HUES64 (cell line): ENCODE data around the gene SKA3.
"Not testable (repeated sequence)": the region's sequence is repeated elsewhere in the genome, so short reads cannot be mapped to it uniquely, and the experiment has no call there.

Experiments used
- H3K27ac ChIP-seq: 2 replicates; pipeline ENCODE4 v1.7.0; 2013; ENCODE audit warnings: low read depth, low read length, inconsistent platforms
- H3K27me3 ChIP-seq: 2 replicates; pipeline ENCODE4 v1.6.1; 2013; ENCODE audit warnings: mild to moderate bottlenecking, low read length; ENCODE audit not compliant: insufficient read depth
- H3K36me3 ChIP-seq: 2 replicates; pipeline ENCODE4 v1.6.1; 2013; ENCODE audit warnings: mild to moderate bottlenecking, low read length; ENCODE audit not compliant: insufficient read depth
- H3K4me1 ChIP-seq: 2 replicates; pipeline ENCODE4 v1.6.1; 2013; ENCODE audit warnings: mild to moderate bottlenecking, low read length, moderate library complexity; ENCODE audit not compliant: insufficient read depth
- H3K4me3 ChIP-seq: 2 replicates; pipeline ENCODE4 v1.5.1; 2013; ENCODE audit warnings: mild to moderate bottlenecking, low read length, moderate library complexity
- H3K9ac ChIP-seq: 2 replicates; pipeline ENCODE4 v1.6.1; 2013; ENCODE audit warnings: mild to moderate bottlenecking, low read depth, low read length
- H3K9me3 ChIP-seq: 2 replicates; pipeline ENCODE4 v1.6.1; 2013; ENCODE audit warnings: low read depth, low read length; ENCODE audit not compliant: insufficient read depth
- WGBS: fragments of 150-250, 120-280 bp; methylation state at CpG from one replicate; pipeline ENCODE4 v1.1.7; 2013; ENCODE audit warnings: missing lambda C conversion rate; 5-methylcytosine and 5-hydroxymethylcytosine counted together

Gene SKA3

DNA sequence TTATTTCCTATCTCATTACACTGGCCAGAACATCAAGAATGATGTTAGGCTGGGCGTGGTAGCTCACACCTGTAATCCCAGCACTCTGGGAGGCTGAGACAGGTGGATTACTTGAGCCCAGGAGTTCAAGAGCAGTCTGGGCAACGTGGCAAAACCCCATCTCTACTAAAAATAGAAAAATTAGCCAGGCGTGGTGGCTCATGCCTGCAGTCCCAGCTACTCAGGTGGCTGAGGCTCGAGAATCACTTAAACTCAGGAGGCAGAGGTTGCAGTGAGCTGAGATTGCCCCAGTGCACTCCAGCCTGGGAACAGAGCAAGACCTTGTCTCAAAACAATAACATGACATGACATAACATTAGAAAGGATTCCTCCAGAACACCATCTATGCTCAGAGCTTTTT, 10.7 kb downstream of the SKA3 start:
- H3K9ac ChIP-seq, H3K27me3 ChIP-seq, H3K9me3 ChIP-seq, H3K4me3 ChIP-seq, H3K4me1 ChIP-seq, H3K27ac ChIP-seq: not testable (repeated sequence)
- WGBS, result 94% methylated on average over 4 of the region's 4 CpGs
- peaks cover 91% of the 10 kb centered on the region for H3K36me3 ChIP-seq

DNA sequence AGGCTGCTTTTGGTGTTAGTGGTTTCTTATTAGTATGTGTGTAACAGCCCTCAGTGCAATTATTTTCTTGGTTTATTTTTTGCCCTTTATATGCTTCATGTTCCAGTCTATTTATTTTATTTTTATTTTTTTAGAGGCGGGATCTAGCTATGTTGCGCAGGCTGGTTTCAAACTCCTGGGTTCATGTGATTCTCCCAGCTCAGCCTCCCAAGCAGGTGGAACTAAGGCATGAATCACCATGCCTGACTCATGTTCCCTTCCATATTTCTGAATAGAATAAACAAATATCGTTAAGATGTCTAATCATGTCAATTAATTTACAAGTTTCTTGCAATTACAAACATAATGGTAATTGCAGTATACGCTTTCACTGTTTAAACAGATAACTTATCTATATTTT, 11.7 kb downstream of the SKA3 start:
- Histone ChIP-seq H3K4me1 (no peaks in the 10 kb centered on the region), H3K27me3 (no peaks in the 10 kb centered on the region), H3K9ac (no peak overlapping the region), H3K9me3 (no peaks in the 10 kb centered on the region), H3K4me3 (no peak overlapping the region), H3K36me3 (peaks cover 92% of the 10 kb centered on the region), H3K27ac (no peak overlapping the region)
- 98% methylated on average over 3 of the region's 4 CpGs for WGBS

DNA sequence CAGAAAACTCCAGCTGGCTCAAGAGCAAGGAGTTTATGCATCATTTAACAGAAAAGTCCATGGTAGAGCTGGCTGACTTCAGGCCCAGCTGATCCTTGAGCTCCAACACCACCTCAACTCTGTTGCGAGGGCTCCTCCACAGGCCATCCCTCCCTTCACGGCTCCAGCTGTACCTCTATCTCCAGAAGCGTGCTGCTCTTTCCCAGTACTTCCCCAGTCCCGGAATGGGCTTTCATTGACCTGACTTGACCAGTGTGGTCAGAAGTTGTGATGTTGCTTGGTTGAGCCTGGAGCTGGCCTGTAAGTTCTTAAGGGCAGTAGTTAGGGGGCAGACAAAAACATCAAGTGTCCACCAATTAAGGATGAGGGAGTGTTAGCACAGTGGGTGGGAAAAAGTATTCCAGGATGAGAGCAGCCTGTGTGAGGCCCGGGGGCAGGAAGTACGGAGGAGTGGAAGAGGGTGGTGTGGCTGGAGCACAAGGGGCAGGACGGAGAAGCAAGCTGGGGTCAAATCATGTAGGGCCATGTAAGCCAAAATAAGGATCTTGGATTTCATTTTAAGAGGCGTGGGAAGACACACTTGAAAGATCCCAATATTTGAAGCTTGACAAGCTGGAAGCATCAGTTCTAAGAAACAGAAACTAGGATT, 24.0 kb downstream of the SKA3 start:
- Histone ChIP-seq H3K36me3 (peaks cover 49% of the 10 kb centered on the region), H3K9me3 (no peaks in the 10 kb centered on the region), H3K27me3 (no peaks in the 10 kb centered on the region), H3K27ac (no peak overlapping the region), H3K4me3 (no peak overlapping the region), H3K9ac (no peak overlapping the region), H3K4me1 (peaks cover 17% of the 10 kb centered on the region; the same call in 1 of the 2 replicates)
- 84% methylated on average over 8 of the region's 8 CpGs for WGBS

DNA sequence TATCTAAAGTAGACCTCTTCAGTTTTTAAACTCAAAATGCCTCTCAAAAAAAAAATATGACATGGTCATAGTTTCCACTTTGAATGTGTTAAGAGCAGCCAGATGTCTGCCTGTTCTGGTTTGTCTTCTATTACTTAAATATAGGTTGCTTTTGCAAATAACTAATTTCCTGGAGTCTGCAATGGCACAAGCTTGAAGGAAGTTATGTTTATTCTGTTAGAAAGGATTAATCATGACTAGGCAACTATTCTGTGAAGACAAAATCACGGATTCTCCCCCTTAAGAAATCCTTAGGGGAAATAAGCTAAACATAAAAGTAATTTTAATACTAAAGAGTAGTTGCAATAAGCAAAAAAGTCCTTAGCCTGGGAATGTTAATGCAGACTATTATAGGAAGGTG, 26.3 kb downstream of the SKA3 start:
- Histone ChIP-seq H3K4me1 (peaks cover 17% of the 10 kb centered on the region; the same call in 1 of the 2 replicates), H3K9ac (no peak overlapping the region), H3K27me3 (no peaks in the 10 kb centered on the region), H3K36me3 (peaks cover 50% of the 10 kb centered on the region), H3K27ac (no peak overlapping the region), H3K9me3 (no peaks in the 10 kb centered on the region), H3K4me3 (no peak overlapping the region)
- no CpG with 5 or more reads among the region's 1 CpG for WGBS

DNA sequence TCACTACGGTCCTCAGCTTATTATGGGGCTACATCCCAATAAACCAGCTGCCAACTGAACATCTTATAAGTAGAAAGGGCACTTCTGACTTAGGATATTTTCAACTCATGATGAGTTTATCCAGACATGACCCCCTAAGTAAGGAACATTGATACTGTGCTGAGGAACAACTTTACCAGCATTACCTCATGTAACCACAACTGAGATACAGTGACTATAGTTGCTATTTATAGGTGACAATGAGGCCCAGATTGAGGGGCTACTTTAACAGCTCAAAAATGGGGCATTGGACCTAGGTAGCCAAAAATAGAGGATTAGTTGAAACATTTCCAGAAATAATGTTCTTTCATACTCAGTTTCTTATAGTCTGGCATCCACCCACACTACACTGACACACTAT, 26.8 kb downstream of the SKA3 start:
- H3K9ac ChIP-seq, result no peak overlapping the region
- no peaks in the 10 kb centered on the region for H3K9me3 ChIP-seq
- no peaks in the 10 kb centered on the region for H3K27me3 ChIP-seq
- H3K36me3 ChIP-seq, result peaks cover 49% of the 10 kb centered on the region
- no peak overlapping the region for H3K27ac ChIP-seq
- WGBS, result 85% methylated on average over 1 of the region's 1 CpG
- peaks cover 17% of the 10 kb centered on the region; the same call in 1 of the 2 replicates for H3K4me1 ChIP-seq
- no peak overlapping the region for H3K4me3 ChIP-seq

DNA sequence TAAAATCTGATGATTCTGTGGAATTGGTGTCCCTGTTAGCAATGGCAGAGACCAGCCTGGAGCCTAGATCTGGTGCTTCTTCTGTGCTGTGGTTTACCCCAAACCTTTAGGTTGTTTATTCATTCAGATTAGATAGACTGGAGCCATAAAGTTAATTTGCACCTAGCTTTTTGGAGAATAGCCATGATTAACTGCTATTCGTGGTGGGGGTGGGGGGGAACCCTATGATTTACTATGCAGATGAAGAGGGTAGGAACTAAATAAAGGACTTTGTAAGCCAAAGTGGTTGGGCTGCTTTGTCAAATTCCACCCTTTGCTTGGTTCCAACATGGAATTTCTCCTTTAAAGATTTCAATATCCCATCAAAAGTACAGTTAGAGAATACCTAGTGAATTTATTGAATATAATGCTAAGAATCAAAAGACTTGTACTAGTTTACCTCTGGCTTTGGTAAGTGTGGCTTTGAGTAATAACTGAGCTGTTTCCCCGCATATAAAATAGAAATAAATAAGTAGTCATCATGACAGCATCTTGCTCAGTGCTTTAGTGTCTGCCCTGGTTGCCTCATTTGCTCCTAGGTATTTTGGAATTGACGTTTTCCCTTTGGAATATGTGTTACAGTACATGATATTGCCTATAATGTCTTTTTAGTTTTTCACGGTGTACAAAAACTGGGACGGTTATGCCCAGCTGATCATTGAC, 27.6 kb downstream of the SKA3 start:
- H3K27ac ChIP-seq, result peak overlapping the region; percentile 11
- 80% methylated on average over 5 of the region's 5 CpGs for WGBS
- H3K9ac ChIP-seq, result no peak overlapping the region
- H3K9me3 ChIP-seq, result no peaks in the 10 kb centered on the region
- peaks cover 47% of the 10 kb centered on the region for H3K36me3 ChIP-seq
- H3K4me3 ChIP-seq, result no peak overlapping the region
- H3K4me1 ChIP-seq, result peaks cover 17% of the 10 kb centered on the region; the same call in 1 of the 2 replicates
- H3K27me3 ChIP-seq, result no peaks in the 10 kb centered on the region

DNA sequence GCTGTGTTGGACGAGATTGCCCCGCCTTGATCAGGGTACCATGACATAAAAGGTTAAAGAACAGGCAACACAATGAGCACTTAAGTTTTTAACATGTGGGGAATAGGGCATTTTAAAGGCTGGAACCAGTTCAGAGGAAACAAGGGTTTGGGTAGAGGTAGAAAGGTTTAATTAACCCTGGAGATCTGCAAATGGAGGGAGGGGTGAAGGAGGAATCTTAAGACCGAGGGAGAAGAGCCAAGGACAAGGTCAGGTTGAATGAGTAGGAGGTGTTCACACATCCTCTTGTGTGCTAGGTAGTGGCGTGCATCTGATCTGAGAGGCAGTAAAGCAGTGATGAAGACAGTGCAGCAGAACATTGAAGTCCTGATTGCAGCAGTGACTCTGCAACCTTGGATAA, 28.5 kb downstream of the SKA3 start:
- Histone ChIP-seq H3K4me3 (no peak overlapping the region), H3K4me1 (peaks cover 17% of the 10 kb centered on the region; the same call in 1 of the 2 replicates), H3K9me3 (no peaks in the 10 kb centered on the region), H3K36me3 (peaks cover 53% of the 10 kb centered on the region), H3K27ac (no peak overlapping the region; the same call in 1 of the 2 replicates), H3K27me3 (no peaks in the 10 kb centered on the region), H3K9ac (no peak overlapping the region)
- WGBS, result 85% methylated on average over 4 of the region's 4 CpGs

DNA sequence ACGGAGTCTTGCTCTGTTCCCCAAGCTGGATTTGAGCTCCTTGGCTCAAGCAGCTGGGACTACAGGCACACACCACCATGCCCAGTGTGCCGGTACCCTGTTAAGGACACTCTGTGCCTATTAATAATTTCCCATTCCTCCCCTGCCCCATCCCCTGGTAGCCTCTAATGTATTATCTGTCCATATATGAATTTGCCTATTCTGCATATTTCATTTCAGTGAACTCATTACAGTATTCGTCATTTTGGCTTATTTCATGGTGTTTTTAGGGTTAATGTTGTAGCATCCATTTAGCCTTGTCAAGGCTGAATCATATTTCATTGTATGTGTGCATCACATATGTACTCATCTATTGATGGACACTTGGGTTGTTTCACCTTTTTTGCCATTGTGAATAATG, 33.6 kb downstream of the SKA3 start:
- Histone ChIP-seq H3K27me3 (no peaks in the 10 kb centered on the region), H3K9ac (no peak overlapping the region), H3K36me3 (peaks cover 49% of the 10 kb centered on the region), H3K4me3 (0 out of 2 replicates have a peak overlapping the region, but pooled peaks have one; percentile 4), H3K4me1 (peaks cover 5% of the 10 kb centered on the region; the same call in 1 of the 2 replicates), H3K27ac (no peak overlapping the region), H3K9me3 (no peaks in the 10 kb centered on the region)
- 95% methylated on average over 3 of the region's 3 CpGs for WGBS

DNA sequence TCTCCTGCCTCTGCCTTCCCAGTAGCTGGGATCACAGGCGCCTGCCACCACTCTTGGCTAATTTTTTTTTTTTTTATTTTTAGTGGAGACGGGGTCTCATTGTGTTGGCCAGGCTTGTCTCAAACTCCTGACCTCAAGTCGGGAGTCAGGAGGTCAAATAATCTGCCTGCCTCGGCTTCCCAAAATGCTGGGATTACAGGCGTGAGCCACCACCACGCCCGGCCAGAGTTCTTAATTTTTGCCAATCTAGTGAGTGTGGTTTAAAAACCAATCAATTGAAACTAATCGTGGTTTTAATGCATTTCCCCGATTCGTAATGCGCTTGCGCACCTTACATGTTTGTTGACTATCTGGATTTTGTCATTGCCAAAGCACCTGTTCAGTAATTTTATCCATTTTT, 37.0 kb downstream of the SKA3 start:
- WGBS, result 93% methylated on average over 12 of the region's 12 CpGs
- Histone ChIP-seq H3K27ac (no peak overlapping the region), H3K4me3 (peak overlapping the region; percentile 82), H3K4me1 (0 out of 2 replicates have a peak, but pooled peaks cover 4% of the 10 kb centered on the region), H3K9ac (peak overlapping the region; percentile 93; the same call in 1 of the 2 replicates), H3K27me3 (no peaks in the 10 kb centered on the region), H3K9me3 (no peaks in the 10 kb centered on the region), H3K36me3 (peaks cover 18% of the 10 kb centered on the region)

DNA sequence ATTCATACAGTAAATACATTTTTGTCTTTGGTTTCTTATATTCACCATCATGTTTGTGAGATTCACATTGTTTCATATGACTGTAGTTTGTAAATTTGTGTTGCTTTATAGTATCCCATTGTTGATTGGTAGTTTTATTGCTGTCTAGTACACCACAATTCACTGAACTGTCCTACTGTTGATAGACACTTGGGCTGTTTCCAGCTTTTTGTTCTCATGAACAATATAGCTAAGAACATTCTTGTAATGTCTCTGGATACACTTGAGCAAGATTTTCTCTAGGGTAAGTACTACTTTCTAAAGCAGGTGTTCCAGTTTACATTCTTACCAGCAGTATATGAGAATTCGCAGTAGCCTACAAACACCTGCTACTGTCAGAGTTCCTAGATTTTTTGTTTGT, 37.8 kb downstream of the SKA3 start:
- Histone ChIP-seq H3K27me3 (no peaks in the 10 kb centered on the region), H3K9me3 (no peaks in the 10 kb centered on the region), H3K4me1 (0 out of 2 replicates have a peak, but pooled peaks cover 4% of the 10 kb centered on the region), H3K27ac (no peak overlapping the region), H3K36me3 (peaks cover 12% of the 10 kb centered on the region), H3K4me3 (no peak overlapping the region), H3K9ac (no peak overlapping the region)
- 100% methylated on average over 1 of the region's 1 CpG for WGBS

DNA sequence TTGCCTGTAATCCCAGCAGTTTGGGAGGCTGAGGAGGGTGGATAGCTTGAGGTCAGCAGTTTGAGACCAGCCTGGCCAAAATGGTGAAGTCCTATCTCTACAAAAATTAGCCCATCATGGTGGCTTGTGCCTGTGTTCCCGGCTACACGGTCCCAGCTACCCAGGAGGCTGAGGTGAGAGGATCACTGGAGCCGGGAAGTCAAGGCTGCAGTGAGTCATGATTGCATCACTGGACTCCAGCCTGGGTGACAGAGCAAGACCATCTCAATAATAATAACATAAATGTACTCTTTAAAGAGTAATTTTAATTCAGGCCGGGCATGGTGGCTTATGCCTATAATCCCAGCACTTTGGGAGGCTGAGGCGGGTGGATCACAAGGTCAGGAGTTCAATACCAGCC, 38.7 kb downstream of the SKA3 start:
- H3K36me3 ChIP-seq, result peaks cover 4% of the 10 kb centered on the region
- WGBS, result 93% methylated on average over 5 of the region's 5 CpGs
- 0 out of 2 replicates have a peak, but pooled peaks cover 4% of the 10 kb centered on the region for H3K4me1 ChIP-seq
- H3K9ac ChIP-seq, result no peak overlapping the region
- H3K4me3 ChIP-seq, result no peak overlapping the region
- no peaks in the 10 kb centered on the region for H3K9me3 ChIP-seq
- H3K27me3 ChIP-seq, result no peaks in the 10 kb centered on the region
- H3K27ac ChIP-seq, result no peak overlapping the region
